Activated CD4-positive, alpha-beta T cell treated with anti-CD3 and anti-CD28 coated beads, Interleukin-2, amount 10 ng/mL, durations not matched to agents 7 days and 5 days (primary cell): ENCODE results near the gene SLC35F1. TPM values are rescaled to one million over a fixed set of nuclear protein-coding genes. Genes with fewer than 3 reads are reported as not detected.
"Not testable (repeated sequence)": the region's sequence is repeated elsewhere in the genome, so short reads cannot be mapped to it uniquely, and the experiment has no call there.

Source experiments
- CTCF ChIA-PET: fragments of 350-600 bp; sonication (Branson Sonifier 250); formaldehyde crosslinking; loops from one replicate; lab custom pipeline; 2021; ENCODE audit warnings: antibody characterized with exemption; lab: Charles Lee
- POLR2A ChIA-PET: fragments of 350-600 bp; sonication (Branson Sonifier 250); formaldehyde crosslinking; loops from one replicate; lab custom pipeline; 2021; ENCODE audit warnings: antibody characterized with exemption; lab: Charles Lee
- DNase-seq: peaks from one replicate; pipeline ENCODE4 v3.0.0-alpha.2; 2020
- H3K27ac Mint-ChIP-seq: one replicate; pipeline ENCODE4 v1.8.0; 2021; ENCODE audit warnings: mild to moderate bottlenecking, moderate library complexity, mixed read lengths
- H3K27me3 Mint-ChIP-seq: one replicate; pipeline ENCODE4 v1.8.0; 2021; ENCODE audit warnings: mixed read lengths
- H3K36me3 Mint-ChIP-seq: one replicate; pipeline ENCODE4 v1.8.0; 2021; ENCODE audit warnings: low read depth, mixed read lengths
- H3K4me1 Mint-ChIP-seq: one replicate; pipeline ENCODE4 v1.8.0; 2021; ENCODE audit warnings: mixed read lengths
- H3K4me3 Mint-ChIP-seq: one replicate; pipeline ENCODE4 v1.8.0; 2021; ENCODE audit warnings: mild to moderate bottlenecking, moderate library complexity, mixed read lengths
- H3K9me3 Mint-ChIP-seq: one replicate; pipeline ENCODE4 v1.8.0; 2021; ENCODE audit warnings: mixed read lengths
- total RNA-seq, 2 experiments: library from RNA; stranded (reverse); gene quantifications; one replicate each; pipeline ENCODE4 v1.2.3, GENCODE V29; 2021

Gene SLC35F1
- not detected for total RNA-seq

DNA sequence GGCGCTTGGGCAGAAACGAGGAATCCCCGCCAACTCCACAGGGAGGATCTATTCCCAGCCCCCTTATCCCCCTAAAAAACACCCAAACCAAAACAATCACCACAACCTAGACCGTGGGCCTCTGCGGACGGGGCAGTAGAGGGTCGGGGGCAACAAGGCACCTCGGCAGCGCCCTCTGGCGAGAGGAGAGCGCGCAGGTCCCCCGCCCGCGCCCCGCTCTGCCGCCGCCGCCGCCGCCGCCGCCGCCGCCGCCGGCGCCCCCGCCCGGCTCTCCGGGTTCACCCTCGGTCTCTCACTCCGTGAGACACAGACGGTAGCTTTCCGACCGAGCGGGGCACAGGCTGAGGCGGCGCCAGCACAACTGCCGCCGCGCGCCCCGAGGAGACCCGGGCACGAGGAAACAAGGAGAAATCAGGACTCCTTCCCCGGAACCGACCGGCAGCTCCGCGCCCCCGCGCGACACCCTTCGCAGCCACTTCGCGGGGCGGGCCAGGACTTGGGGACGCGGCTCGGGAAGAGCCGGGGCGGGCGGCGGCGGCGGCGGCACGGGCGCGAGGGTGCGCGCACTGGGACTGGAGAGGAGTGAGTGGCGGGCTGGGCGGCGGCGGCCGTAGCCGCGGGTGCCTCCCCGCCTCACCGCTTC, at the start of gene SLC35F1:
SLC35F1 (plus strand) TSS at position 307 of the 643 bp plus-strand sequence.
- peak; percentile 18 for DNase-seq
- Mint-ChIP-seq H3K4me3 (peak within 1 kb of the TSS; percentile 58), H3K27ac (no peak within 1 kb of the TSS), H3K36me3 (no peaks in the 10 kb centered on the region), H3K9me3 (no peaks in the 10 kb centered on the region), H3K4me1 (peaks cover 9% of the 10 kb centered on the region), H3K27me3 (peaks cover 52% of the 10 kb centered on the region)
- POLR2A ChIA-PET: no interaction called here
- CTCF ChIA-PET: no interaction called here

DNA sequence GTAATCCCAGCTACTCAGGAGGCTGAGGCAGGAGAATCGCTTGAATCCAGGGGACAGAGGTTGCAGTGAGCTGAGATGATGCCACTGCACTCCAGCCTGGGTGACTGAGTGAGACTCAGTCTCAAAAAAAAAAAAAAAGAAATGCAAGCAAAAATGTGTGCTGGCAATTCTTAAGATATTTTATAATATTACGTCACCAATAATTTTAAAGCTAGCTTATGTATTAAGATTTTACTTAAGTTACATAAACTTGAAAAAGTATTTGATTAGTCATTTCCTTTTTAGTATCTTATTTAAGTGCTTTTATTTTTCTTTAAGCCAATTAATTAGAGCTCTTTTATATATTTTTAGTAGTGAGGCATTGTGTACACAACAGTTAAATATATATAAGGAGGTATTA, 48.5 kb upstream of the SLC35F1 start:
- DNase-seq, H3K27me3 Mint-ChIP-seq, H3K27ac Mint-ChIP-seq, H3K4me1 Mint-ChIP-seq, H3K4me3 Mint-ChIP-seq, H3K36me3 Mint-ChIP-seq, CTCF ChIA-PET, POLR2A ChIA-PET, H3K9me3 Mint-ChIP-seq: not testable (repeated sequence)

DNA sequence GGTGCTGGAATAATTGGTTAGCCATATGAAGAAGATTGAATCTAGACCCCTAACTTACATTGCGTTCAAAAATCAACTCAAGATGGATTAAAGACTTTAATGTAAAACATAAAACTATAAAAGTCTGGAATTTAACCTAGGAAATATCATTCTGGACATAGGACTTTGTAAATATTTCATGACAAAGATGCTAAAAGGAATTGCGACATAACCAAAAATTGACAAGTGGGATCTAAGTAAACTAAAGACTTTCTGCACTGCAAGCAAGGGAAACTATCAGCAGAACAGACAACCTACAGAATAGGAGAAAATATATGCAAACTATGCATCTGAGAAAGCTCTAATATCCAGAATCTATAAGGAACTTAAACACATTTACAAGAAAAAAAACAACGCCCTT, 45.5 kb upstream of the SLC35F1 start:
- DNase-seq: no peak
- no peaks in the 10 kb centered on the region for H3K27me3 Mint-ChIP-seq
- no peak overlapping the region for H3K27ac Mint-ChIP-seq
- H3K9me3 Mint-ChIP-seq: peaks cover 6% of the 10 kb centered on the region
- no peak overlapping the region for H3K4me3 Mint-ChIP-seq
- no peaks in the 10 kb centered on the region for H3K4me1 Mint-ChIP-seq
- CTCF ChIA-PET: no interaction called here
- POLR2A ChIA-PET: no interaction called here
- no peaks in the 10 kb centered on the region for H3K36me3 Mint-ChIP-seq

DNA sequence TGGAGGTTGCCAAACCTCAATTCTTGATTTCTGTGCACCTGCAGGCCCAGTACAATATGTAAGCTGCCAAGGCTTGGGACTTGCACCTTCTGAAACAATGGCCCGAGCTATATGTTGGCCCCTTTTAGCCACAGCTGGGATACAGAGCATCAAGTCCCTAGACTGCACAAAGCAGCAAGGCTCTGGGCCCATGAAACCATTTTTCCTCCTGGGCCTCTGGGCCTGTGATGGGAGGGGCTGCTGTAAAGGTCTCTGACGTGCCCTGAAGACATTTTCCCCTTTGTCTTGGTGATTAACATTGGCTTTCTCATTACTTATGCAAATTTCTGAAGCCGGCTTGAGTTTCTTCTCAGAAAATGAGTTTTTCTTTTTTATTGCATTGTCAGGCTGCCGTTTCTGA, 40.5 kb upstream of the SLC35F1 start:
- H3K27me3 Mint-ChIP-seq: no peaks in the 10 kb centered on the region
- H3K9me3 Mint-ChIP-seq: peaks cover 8% of the 10 kb centered on the region
- no peak overlapping the region for H3K27ac Mint-ChIP-seq
- no peak overlapping the region for H3K4me3 Mint-ChIP-seq
- no peaks in the 10 kb centered on the region for H3K4me1 Mint-ChIP-seq
- ChIA-PET POLR2A (no interaction called here), CTCF (no interaction called here)
- no peak for DNase-seq
- no peaks in the 10 kb centered on the region for H3K36me3 Mint-ChIP-seq

DNA sequence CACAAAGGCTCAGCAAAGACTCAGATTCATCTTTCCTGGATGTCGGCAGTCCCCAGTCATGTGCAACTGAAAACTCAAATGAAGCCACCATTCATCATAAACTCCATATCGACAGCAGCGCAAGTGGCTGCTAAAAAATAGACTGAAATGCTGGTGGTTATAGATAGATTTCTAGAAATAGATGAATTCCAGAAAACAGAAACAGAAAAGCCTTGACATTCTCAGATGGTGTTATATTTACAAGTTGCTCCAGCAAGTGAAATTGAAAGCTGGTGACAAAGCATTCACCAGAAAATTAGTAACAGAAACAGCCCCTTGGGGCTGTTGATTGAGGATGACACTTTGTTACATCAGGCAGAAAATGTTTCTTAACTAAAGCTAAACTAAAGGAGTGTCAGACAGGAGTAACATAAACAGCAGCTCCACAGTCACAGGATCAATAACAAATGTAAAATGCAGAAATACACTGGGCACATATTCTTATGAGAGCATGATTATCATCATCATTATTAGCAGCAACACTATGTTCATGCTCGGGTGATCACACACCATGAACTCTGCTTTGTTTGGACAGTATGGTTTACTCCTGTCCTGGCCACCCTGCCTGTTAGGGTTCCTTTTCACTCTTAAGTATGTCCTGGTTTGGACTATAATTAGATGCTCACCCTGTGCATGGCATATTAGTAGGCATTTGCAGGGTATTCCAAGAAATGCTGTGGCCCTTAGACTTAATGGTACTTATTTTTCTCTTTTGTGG, 36.4 kb upstream of the SLC35F1 start:
- Mint-ChIP-seq H3K36me3 (no peaks in the 10 kb centered on the region), H3K27me3 (no peaks in the 10 kb centered on the region), H3K9me3 (peaks cover 8% of the 10 kb centered on the region), H3K4me3 (no peak overlapping the region), H3K4me1 (no peaks in the 10 kb centered on the region), H3K27ac (no peak overlapping the region)
- DNase-seq: no peak
- POLR2A ChIA-PET: no interaction called here
- CTCF ChIA-PET: no interaction called here

DNA sequence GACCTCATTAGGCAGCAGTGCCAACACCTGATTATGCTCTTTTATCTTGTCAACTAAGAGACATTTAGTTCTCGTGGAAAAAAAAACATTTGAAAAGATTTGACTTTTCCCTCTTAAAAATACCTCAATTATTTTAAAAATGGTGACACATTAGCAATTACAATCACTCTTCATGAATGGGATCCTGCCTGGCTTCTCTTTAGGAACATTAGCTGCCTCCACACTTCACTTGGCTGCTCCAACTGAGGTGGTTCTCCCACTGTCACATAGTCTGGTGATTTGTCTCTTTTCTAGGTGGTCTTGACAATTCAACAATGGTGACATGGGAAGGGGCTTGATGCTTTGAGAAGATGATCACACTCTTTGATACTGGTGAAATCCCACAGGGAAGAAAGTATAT, 26.2 kb upstream of the SLC35F1 start:
- Mint-ChIP-seq H3K9me3 (no peaks in the 10 kb centered on the region), H3K27me3 (peaks cover 2% of the 10 kb centered on the region), H3K36me3 (no peaks in the 10 kb centered on the region), H3K4me1 (no peaks in the 10 kb centered on the region), H3K27ac (no peak overlapping the region), H3K4me3 (no peak overlapping the region)
- no peak for DNase-seq
- POLR2A ChIA-PET: no interaction called here
- CTCF ChIA-PET: no interaction called here

DNA sequence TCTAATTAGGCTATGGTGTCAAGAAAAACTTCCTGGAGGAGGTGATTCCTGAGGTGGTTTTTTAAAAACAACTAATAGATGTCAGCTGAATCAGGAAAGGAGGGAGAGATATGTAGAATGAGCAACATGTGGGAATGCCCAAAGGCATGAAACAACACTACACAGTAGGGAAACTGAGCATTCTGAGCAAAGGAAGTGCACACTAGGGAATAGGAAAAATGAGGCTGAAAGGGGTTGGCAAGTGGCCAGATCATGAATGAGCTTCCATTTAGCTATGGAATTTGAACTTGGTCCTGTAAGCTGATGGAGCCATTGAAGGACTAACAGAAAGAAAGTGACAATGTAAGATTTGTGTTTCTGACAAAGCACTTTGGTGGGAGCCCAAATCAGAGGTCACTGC, 16.9 kb upstream of the SLC35F1 start:
- ChIA-PET POLR2A (no interaction called here), CTCF (no interaction called here)
- no peaks in the 10 kb centered on the region for H3K4me1 Mint-ChIP-seq
- peaks cover 5% of the 10 kb centered on the region for H3K27me3 Mint-ChIP-seq
- no peak overlapping the region for H3K27ac Mint-ChIP-seq
- H3K36me3 Mint-ChIP-seq: no peaks in the 10 kb centered on the region
- DNase-seq: no peak
- no peaks in the 10 kb centered on the region for H3K9me3 Mint-ChIP-seq
- H3K4me3 Mint-ChIP-seq: no peak overlapping the region

DNA sequence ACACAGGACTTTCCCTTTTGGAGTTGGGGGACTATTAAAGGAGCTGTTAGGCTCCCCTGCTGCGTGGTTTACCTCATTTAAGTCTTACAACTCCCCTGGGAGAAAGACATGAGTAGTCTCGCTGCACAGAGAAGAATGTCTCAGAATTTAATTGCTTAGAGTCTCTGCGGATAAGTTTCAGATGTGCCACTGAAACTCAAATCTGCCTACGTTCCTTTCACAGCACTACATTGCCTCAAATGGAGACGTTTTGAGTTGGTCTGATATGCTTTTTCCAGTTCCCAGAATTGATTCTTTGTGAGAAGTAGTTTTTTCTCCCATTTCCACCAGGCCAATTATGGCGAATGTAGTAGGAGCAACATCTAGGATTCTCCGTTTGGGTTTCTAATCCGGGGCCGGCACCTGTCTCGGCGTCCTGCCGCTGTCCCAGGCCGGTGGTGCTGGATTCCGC, 532 bp upstream of the SLC35F1 start:
- ChIA-PET POLR2A (no interaction called here), CTCF (no interaction called here)
- H3K9me3 Mint-ChIP-seq: no peaks in the 10 kb centered on the region
- H3K4me1 Mint-ChIP-seq: peaks cover 9% of the 10 kb centered on the region
- no peaks in the 10 kb centered on the region for H3K36me3 Mint-ChIP-seq
- no peak overlapping the region for H3K27ac Mint-ChIP-seq
- no peak for DNase-seq
- H3K4me3 Mint-ChIP-seq: peak overlapping the region; percentile 58
- H3K27me3 Mint-ChIP-seq: peaks cover 52% of the 10 kb centered on the region

DNA sequence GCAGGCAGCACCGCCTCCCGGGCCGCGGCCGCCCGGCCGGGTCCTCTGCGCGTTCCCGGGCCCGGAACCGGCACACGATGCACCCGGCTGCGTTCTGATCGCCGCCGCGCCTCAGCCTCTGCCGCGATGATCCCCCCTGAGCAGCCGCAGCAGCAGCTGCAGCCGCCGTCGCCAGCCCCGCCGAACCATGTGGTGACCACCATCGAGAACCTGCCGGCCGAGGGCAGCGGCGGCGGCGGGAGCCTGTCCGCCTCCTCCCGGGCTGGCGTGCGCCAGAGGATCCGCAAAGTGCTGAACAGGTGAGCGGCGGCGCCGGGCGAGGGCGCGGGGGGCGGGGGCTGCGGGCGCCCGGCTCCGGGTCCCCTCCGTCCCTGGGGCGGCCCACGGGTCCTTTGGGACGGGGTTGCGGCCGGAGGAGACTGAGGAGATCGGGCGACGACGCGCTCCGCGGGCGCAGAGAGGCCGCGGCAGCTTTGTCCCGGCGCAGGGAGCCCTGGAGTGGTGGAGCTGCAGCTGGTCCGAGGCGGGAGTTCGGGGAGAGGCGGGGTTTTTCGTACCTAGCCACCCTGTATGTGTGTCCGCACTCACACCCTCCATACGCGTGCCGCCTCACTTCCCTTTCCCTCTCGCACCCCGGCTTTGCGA, 659 bp downstream of the SLC35F1 start:
- no peaks in the 10 kb centered on the region for H3K36me3 Mint-ChIP-seq

DNA sequence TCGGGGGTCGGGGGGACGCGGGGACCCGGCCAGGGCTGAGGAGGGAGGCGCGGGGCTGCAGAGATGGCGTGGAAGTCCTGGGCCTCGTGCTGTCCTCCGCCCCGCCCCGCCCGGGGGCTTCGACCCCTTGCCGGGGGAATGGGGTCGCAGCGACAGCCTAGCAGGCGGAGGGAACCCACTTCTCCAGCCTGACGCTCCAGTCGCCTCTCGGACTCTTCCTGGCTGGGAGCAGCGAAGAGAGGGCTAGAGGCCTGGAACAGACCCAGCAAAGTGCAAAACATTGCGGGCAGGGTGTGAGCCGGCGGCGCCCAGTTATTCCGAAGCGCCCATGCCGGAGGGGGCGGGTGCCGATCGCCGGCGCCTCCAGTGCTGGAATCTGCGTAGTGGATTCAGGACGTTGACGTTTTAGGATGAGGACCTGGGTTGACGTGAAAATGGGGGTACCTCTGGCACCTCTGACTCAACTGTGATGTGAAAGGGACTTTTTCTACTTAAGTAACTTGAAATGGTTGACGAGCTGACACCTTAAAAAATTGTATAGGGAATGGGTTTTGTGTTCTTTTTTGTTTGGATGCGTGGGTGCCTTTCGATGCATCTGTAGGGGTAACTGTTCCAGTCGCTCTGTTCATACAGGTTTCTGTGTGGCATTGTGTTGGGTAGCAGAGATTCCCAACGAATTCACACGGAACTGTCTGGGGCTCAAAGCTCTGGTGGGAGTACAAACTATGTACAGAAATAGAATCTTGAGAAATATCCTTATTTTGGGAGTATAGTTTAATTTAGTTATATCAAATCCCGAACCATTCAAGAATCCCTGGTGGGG, 1.4 kb downstream of the SLC35F1 start:
- H3K36me3 Mint-ChIP-seq: no peaks in the 10 kb centered on the region
- no peak overlapping the region for H3K27ac Mint-ChIP-seq
- ChIA-PET POLR2A (interaction anchor here (0.6 kb wide), 1 partner anchor 1424 kb away, joined by 3 read pairs; no protein-coding TSS in a partner anchor), CTCF (no interaction called here)
- no peaks in the 10 kb centered on the region for H3K9me3 Mint-ChIP-seq
- no peak for DNase-seq
- peaks cover 9% of the 10 kb centered on the region for H3K4me1 Mint-ChIP-seq
- peaks cover 55% of the 10 kb centered on the region for H3K27me3 Mint-ChIP-seq
- peak overlapping the region; percentile 36 for H3K4me3 Mint-ChIP-seq

More for the DNA sequence above, 659 bp downstream of the SLC35F1 start:
- Mint-ChIP-seq H3K27me3 (peaks cover 55% of the 10 kb centered on the region), H3K27ac (no peak overlapping the region), H3K4me3 (no peak overlapping the region), H3K9me3 (no peaks in the 10 kb centered on the region), H3K4me1 (peaks cover 9% of the 10 kb centered on the region)
- ChIA-PET CTCF (no interaction called here), POLR2A (no interaction called here)
- no peak for DNase-seq

DNA sequence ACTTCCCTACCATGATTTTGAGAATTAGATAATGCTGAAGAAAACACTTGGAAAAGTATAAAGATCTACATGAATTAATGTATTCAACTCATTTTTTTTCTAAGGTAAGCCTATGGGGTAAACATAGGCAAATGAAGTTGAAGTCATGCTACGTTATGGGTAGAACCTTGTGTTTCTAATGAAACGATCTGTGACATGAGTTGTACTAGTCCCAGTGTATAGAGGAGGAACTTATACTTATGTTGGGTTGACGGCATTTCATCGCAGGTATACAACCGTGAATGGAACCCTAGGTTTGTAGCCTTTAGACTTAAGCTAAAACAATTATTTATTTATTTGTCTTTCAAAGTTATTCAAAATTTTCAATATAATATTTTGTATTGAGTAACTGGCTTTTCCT, 2.6 kb downstream of the SLC35F1 start:
- Mint-ChIP-seq H3K27me3 (peaks cover 50% of the 10 kb centered on the region), H3K4me3 (no peak overlapping the region), H3K36me3 (no peaks in the 10 kb centered on the region), H3K4me1 (peaks cover 9% of the 10 kb centered on the region), H3K9me3 (no peaks in the 10 kb centered on the region), H3K27ac (no peak overlapping the region)
- no peak for DNase-seq
- CTCF ChIA-PET: no interaction called here
- POLR2A ChIA-PET: no interaction called here

DNA sequence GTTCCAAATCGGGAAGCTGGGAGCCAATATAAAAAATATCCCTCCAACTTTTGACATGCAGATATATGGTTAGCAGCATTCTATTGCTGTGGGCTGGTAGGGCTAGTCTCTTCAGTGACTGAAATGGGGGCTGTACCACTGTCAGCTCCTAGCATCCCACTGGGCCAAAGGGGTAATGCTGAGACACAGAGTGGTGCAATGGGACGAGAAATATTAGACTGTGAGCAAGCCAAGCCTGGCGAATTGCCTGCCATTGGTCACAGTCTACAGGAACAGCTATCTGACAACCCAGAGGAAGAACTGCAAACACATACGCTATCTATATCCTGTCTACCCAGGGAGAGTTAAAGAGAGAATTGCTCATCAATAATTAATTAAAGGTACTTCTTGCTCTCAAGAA, 3.5 kb downstream of the SLC35F1 start:
- H3K36me3 Mint-ChIP-seq: no peaks in the 10 kb centered on the region
- no peak overlapping the region for H3K27ac Mint-ChIP-seq
- H3K27me3 Mint-ChIP-seq: peaks cover 41% of the 10 kb centered on the region
- ChIA-PET CTCF (no interaction called here), POLR2A (no interaction called here)
- H3K4me1 Mint-ChIP-seq: peaks cover 9% of the 10 kb centered on the region
- H3K4me3 Mint-ChIP-seq: no peak overlapping the region
- no peaks in the 10 kb centered on the region for H3K9me3 Mint-ChIP-seq
- no peak for DNase-seq

DNA sequence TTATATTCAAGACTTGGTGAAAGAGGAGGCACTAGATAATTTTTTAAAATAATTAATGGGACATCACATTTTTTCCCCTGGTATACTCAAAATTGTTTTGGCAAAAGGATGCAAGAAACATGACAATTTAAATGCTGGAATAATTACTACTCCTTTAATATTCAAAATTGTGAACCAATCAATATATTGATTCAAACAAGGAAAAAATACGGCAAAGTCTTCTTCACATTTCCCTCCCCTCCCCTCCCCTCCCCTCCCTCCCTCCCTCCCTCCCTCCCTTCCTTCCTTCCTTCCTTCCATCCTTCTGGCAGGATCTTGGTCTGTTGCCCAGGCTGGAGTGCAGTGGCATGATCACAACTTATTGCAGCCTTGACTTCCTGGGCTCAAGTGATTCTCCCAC, 4.1 kb downstream of the SLC35F1 start:
- Mint-ChIP-seq H3K9me3 (no peaks in the 10 kb centered on the region), H3K4me3 (no peak overlapping the region), H3K4me1 (peaks cover 8% of the 10 kb centered on the region), H3K27ac (no peak overlapping the region), H3K27me3 (peaks cover 36% of the 10 kb centered on the region), H3K36me3 (no peaks in the 10 kb centered on the region)
- DNase-seq: no peak
- ChIA-PET CTCF (no interaction called here), POLR2A (no interaction called here)
